Trophoblast cell (in vitro differentiated cells and primary cell): ENCODE results near the gene PLA2G4B.

ENCODE experiments used
- DNase-seq, 2 donors: peaks; one replicate each; pipeline ENCODE4 v3.0.0-alpha.2; 2016
- H2AFZ ChIP-seq: 2 replicates; pipeline ENCODE4 v1.6.1; 2013; ENCODE audit warnings: low read length, moderate library complexity, mild to moderate bottlenecking; ENCODE audit not compliant: insufficient read depth, poor library complexity
- H2AK5ac ChIP-seq: 2 replicates; pipeline ENCODE4 v1.6.1; 2013; ENCODE audit warnings: mild to moderate bottlenecking, low read length
- H2BK120ac ChIP-seq: 2 replicates; pipeline ENCODE4 v1.6.1; 2013; ENCODE audit warnings: low read length, mild to moderate bottlenecking, moderate library complexity; ENCODE audit not compliant: insufficient read depth, poor library complexity
- H2BK12ac ChIP-seq: 2 replicates; pipeline ENCODE4 v1.6.1; 2013; ENCODE audit warnings: mild to moderate bottlenecking, low read length, moderate library complexity
- H2BK5ac ChIP-seq: 2 replicates; pipeline ENCODE4 v1.6.1; 2013; ENCODE audit warnings: low read length, low read depth, moderate library complexity, mild to moderate bottlenecking; ENCODE audit not compliant: poor library complexity
- H3K14ac ChIP-seq: 2 replicates; pipeline ENCODE4 v1.6.1; 2013; ENCODE audit warnings: mild to moderate bottlenecking, low read length
- H3K18ac ChIP-seq: 2 replicates; pipeline ENCODE4 v1.6.1; 2013; ENCODE audit warnings: mild to moderate bottlenecking, low read length
- H3K23ac ChIP-seq: 2 replicates; pipeline ENCODE4 v1.6.1; 2013; ENCODE audit warnings: low read length
- H3K27ac ChIP-seq: 2 replicates; pipeline ENCODE4 v1.5.1; 2013; ENCODE audit warnings: low read depth, mild to moderate bottlenecking, inconsistent platforms, low read length, moderate library complexity
- H3K27me3 ChIP-seq: 2 replicates; pipeline ENCODE4 v1.6.1; 2013; ENCODE audit warnings: inconsistent platforms, mild to moderate bottlenecking, low read length, moderate library complexity; ENCODE audit not compliant: insufficient read depth
- H3K36me3 ChIP-seq, 2 experiments: 1 replicate in 1 of 2; 2 replicates in 1 of 2; pipeline ENCODE4 v1.6.1; 2013; ENCODE audit warnings: low read length in 2 of 2, mild to moderate bottlenecking in 2 of 2, moderate library complexity in 1 of 2; ENCODE audit not compliant: insufficient read depth in 2 of 2, control insufficient read depth in 1 of 2
- H3K4ac ChIP-seq: 2 replicates; pipeline ENCODE4 v1.6.1; 2013; ENCODE audit warnings: low read depth, mild to moderate bottlenecking, low read length, moderate library complexity
- H3K4me1 ChIP-seq, 2 experiments: 1 replicate in 1 of 2; 2 replicates in 1 of 2; pipeline ENCODE4 v1.6.1; 2013; ENCODE audit warnings: low read length in 2 of 2, mild to moderate bottlenecking in 2 of 2, moderate library complexity in 1 of 2; ENCODE audit not compliant: insufficient read depth in 2 of 2, control insufficient read depth in 1 of 2
- H3K4me2 ChIP-seq: 2 replicates; pipeline ENCODE4 v1.6.1; 2013; ENCODE audit warnings: inconsistent platforms, mild to moderate bottlenecking, low read length, moderate library complexity
- H3K4me3 ChIP-seq: 2 replicates; pipeline ENCODE4 v1.5.1; 2013; ENCODE audit warnings: mild to moderate bottlenecking, low read depth, low read length, inconsistent platforms
- H3K79me1 ChIP-seq: one replicate; pipeline ENCODE4 v1.6.1; 2013; ENCODE audit warnings: low read length
- H3K79me2 ChIP-seq: 2 replicates; pipeline ENCODE4 v1.6.1; 2013; ENCODE audit warnings: low read length, mild to moderate bottlenecking; ENCODE audit not compliant: control insufficient read depth, insufficient read depth, poor library complexity
- H3K9ac ChIP-seq: 2 replicates; pipeline ENCODE4 v1.6.1; 2013; ENCODE audit warnings: mild to moderate bottlenecking, low read length
- H3K9me3 ChIP-seq: 2 replicates; pipeline ENCODE4 v1.6.1; 2013; ENCODE audit warnings: low read depth, mild to moderate bottlenecking, control low read depth, inconsistent platforms, low read length; ENCODE audit not compliant: insufficient read depth
- H4K12ac ChIP-seq: 2 replicates; pipeline ENCODE4 v1.6.1; 2013; ENCODE audit warnings: low read depth, mild to moderate bottlenecking, low read length, moderate library complexity
- H4K8ac ChIP-seq: 2 replicates; pipeline ENCODE4 v1.6.1; 2013; ENCODE audit warnings: low read depth, mild to moderate bottlenecking, low read length, moderate library complexity
- H4K91ac ChIP-seq: one replicate; pipeline ENCODE4 v1.6.1; 2013; ENCODE audit warnings: low read depth, mild to moderate bottlenecking, low read length, moderate library complexity
- WGBS: extraction: QIAGEN DNeasy Blood & Tissue Kit; methylation state at CpG from one replicate; pipeline ENCODE4 v1.1.7; 2013; ENCODE audit warnings: missing lambda C conversion rate; ENCODE audit not compliant: insufficient read length, insufficient coverage; ENCODE audit errors: extremely low coverage; 5-methylcytosine and 5-hydroxymethylcytosine counted together

Gene PLA2G4B

DNA sequence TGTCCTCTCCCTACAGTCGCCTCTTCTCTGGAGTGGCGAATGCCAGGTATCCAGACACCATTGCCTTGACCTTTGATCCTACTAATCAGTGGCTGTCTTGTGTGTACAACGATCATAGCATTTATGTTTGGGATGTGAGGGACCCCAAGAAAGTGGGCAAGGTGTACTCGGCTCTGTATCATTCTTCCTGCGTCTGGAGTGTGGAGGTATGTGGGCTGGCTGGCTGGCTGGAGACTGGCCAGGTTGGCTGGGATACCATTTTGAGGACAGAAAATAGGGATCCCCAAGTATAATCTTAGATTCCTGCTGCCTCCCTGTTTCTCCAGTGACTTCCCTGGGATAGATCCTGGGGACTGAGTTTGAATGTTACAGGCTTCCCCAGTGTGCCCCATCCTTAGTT is 24.1 kb upstream of the PLA2G4B start:
- WGBS, result no CpG with 5 or more reads among the region's 5 CpGs

DNA sequence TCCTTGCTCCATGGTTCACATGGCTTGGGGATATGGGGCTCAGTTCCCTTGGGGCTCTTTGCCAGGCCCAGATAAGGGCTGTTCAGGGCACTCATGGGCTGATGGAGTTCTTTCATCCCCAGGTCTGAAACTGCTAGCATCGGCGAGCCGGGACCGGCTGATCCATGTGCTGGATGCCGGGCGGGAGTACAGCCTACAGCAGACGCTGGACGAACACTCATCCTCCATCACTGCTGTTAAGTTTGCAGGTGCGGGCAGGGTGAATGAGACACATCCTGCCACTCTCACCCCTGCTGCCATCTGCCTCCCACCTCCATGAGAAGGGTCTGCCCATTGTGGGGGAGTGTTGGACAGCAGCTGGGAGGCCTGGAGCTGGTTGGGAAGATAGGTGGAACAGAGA is 21.9 kb upstream of the PLA2G4B start:
- Histone ChIP-seq H2BK5ac (no peak overlapping the region), H2BK120ac (no peak overlapping the region), H4K91ac (no peak overlapping the region), H3K9me3 (no peaks in the 10 kb centered on the region), H3K27me3 (no peaks in the 10 kb centered on the region), H2BK12ac (no peak overlapping the region), H4K8ac (no peak overlapping the region), H3K4me3 (no peak overlapping the region), H3K4me1 (no peaks in the 10 kb centered on the region), H3K79me1 (no peaks in the 10 kb centered on the region), H3K18ac (no peak overlapping the region), H2AFZ (no peak overlapping the region), H2AK5ac (no peak overlapping the region), H3K4ac (no peak overlapping the region), H3K14ac (no peak overlapping the region), H4K12ac (no peak overlapping the region), H3K9ac (no peak overlapping the region), H3K4me2 (no peak overlapping the region), H3K27ac (no peak overlapping the region), H3K36me3 (peaks cover 78 to 80% of the 10 kb centered on the region in 2 experiments), H3K23ac (no peak overlapping the region), H3K79me2 (no peaks in the 10 kb centered on the region)
- WGBS, result no CpG with 5 or more reads among the region's 9 CpGs
- DNase-seq, result no peak

More for the DNA sequence above, 24.1 kb upstream of the PLA2G4B start:
- Histone ChIP-seq H3K9ac (no peak overlapping the region), H3K4me3 (no peak overlapping the region), H3K27ac (no peak overlapping the region), H3K79me1 (no peaks in the 10 kb centered on the region), H3K36me3 (peaks cover 63 to 64% of the 10 kb centered on the region in 2 experiments), H3K18ac (no peak overlapping the region), H4K8ac (no peak overlapping the region), H2AK5ac (no peak overlapping the region), H2AFZ (no peak overlapping the region), H3K9me3 (no peaks in the 10 kb centered on the region), H3K4me2 (no peak overlapping the region), H2BK12ac (no peak overlapping the region), H3K23ac (no peak overlapping the region), H3K27me3 (no peaks in the 10 kb centered on the region), H2BK5ac (no peak overlapping the region), H2BK120ac (no peak overlapping the region), H4K91ac (no peak overlapping the region), H3K79me2 (no peaks in the 10 kb centered on the region), H4K12ac (no peak overlapping the region), H3K4me1 (no peaks in the 10 kb centered on the region), H3K4ac (no peak overlapping the region), H3K14ac (no peak overlapping the region)
- DNase-seq, result no peak

DNA sequence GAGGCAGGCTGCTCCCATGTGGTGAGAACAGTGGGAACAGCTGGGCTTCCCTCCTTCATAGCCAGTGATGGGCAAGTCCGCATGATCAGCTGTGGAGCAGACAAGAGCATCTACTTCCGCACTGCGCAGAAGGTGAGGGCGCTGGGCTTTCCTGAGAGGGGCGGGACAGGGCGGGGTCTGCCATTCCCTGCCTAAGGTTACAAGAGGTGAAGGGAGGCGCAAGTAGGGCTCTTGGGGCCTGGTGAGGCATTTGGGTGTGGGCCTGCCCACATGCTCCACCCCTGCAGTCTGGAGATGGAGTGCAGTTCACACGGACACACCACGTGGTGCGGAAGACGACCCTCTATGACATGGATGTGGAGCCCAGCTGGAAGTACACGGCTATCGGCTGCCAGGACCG is 21.3 kb upstream of the PLA2G4B start:
- H3K9ac ChIP-seq, result no peak overlapping the region
- no peaks in the 10 kb centered on the region for H3K79me1 ChIP-seq
- no peak overlapping the region for H2BK120ac ChIP-seq
- H3K4ac ChIP-seq, result no peak overlapping the region
- no peak overlapping the region for H3K4me2 ChIP-seq
- DNase-seq, result no peak
- no peaks in the 10 kb centered on the region for H3K27me3 ChIP-seq
- no peak overlapping the region for H3K18ac ChIP-seq
- no peak overlapping the region for H3K27ac ChIP-seq
- no peaks in the 10 kb centered on the region for H3K79me2 ChIP-seq
- no peak overlapping the region for H4K12ac ChIP-seq
- H3K14ac ChIP-seq, result no peak overlapping the region
- H3K9me3 ChIP-seq, result no peaks in the 10 kb centered on the region
- no peak overlapping the region for H3K4me3 ChIP-seq
- no CpG with 5 or more reads among the region's 14 CpGs for WGBS
- H4K8ac ChIP-seq, result no peak overlapping the region
- H2BK5ac ChIP-seq, result no peak overlapping the region
- no peak overlapping the region for H2AFZ ChIP-seq
- H4K91ac ChIP-seq, result no peak overlapping the region
- H2AK5ac ChIP-seq, result no peak overlapping the region
- H2BK12ac ChIP-seq, result no peak overlapping the region
- H3K4me1 ChIP-seq, result no peaks in the 10 kb centered on the region
- peaks cover 81% of the 10 kb centered on the region in 2 experiments for H3K36me3 ChIP-seq
- no peak overlapping the region for H3K23ac ChIP-seq

DNA sequence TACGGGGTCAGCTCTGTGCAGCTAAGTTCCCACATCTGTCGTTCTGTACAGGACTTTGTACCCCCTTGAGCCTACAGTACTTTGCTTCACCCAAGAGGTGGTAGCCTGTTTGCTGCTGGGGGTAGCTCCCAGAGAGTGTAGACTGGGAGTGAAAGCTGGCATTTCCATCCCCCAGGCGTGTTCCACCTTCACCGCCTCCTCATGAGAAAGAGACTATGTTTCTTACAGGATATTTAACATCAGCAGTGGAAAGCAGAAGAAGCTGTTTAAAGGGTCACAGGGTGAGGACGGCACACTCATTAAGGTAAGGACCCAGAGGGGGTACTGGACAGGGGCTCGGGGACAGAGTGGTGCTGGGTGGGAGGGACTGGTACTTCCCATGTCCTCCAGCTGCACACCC is 20.9 kb upstream of the PLA2G4B start:
- no peak overlapping the region for H4K12ac ChIP-seq
- H3K4me3 ChIP-seq, result no peak overlapping the region
- DNase-seq, result no peak
- WGBS, result no CpG with 5 or more reads among the region's 6 CpGs
- H3K4ac ChIP-seq, result no peak overlapping the region
- peaks cover 81% of the 10 kb centered on the region in 2 experiments for H3K36me3 ChIP-seq
- H2AK5ac ChIP-seq, result no peak overlapping the region
- H2BK12ac ChIP-seq, result no peak overlapping the region
- H2BK5ac ChIP-seq, result no peak overlapping the region
- H4K8ac ChIP-seq, result no peak overlapping the region
- H3K18ac ChIP-seq, result no peak overlapping the region
- H2AFZ ChIP-seq, result no peak overlapping the region
- no peak overlapping the region for H2BK120ac ChIP-seq
- H3K9me3 ChIP-seq, result no peaks in the 10 kb centered on the region
- H3K79me1 ChIP-seq, result no peaks in the 10 kb centered on the region
- no peak overlapping the region for H3K23ac ChIP-seq
- H3K79me2 ChIP-seq, result no peaks in the 10 kb centered on the region
- H3K27ac ChIP-seq, result no peak overlapping the region
- H3K4me2 ChIP-seq, result no peak overlapping the region
- no peak overlapping the region for H4K91ac ChIP-seq
- H3K27me3 ChIP-seq, result no peaks in the 10 kb centered on the region
- H3K14ac ChIP-seq, result no peak overlapping the region
- H3K4me1 ChIP-seq, result no peaks in the 10 kb centered on the region
- H3K9ac ChIP-seq, result no peak overlapping the region
